Hepatic stellate cell (primary cell): ENCODE measurements around the gene HNF1B.

Experiments used
- DNase-seq: peaks from one replicate; pipeline ENCODE4 v3.0.0; 2011; ENCODE audit warnings: low spot score

Gene HNF1B

DNA sequence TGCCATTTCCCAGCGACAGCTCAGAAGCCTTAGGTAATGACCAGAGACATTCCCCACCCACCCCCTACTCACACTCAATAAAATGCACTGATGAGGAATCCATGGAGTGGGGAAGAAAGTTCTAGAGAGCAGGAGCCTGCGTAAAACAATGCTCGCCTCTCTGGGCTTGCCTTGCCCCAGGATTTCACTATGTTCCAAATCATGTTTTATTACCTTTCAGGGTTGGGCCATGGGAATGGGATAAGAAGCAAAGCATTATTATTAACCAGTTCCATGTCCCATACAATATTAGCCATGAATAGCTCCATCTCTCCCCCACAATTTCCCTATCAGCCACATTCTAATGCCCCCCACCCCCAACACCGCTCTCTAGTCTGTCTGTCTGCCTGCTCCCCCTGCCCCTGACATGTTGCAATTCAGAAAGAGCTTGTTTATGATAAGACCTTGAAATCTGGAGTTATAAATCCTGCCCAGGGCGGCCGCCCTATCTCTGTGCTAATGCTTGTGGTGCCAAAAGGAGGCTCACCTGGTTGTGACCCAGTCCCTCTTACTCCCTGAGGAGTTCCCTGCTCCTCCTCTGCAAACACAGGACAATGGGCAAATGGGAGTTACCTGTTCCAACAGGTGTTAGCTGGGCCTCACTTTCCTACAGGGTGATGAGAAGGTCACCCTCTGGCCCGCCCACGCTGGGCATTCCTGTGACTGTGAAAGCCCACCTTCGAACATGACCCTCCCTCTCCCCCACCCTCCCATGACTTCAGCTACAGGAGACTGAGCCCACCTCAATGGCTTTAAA lies 73.6 kb downstream of the HNF1B start:
- no peak for DNase-seq

DNA sequence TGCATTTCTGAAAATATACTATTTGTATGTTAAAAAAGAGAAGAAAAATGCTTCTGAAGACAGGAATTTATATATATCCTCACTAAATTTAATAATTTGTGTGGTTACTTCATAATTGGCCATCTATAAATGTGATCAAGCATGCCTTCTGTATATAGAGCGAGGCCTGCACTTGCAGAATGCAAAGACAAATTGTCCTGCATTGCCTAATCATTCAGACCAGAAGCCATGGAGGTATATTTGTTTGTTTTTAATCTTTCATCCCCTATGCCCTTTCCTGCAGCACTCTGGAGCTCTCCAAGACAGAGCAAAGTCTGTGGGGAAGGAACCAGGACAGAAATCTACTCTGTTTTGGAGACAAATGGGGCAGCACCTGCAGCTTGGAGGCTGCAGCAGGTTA lies 77.8 kb downstream of the HNF1B start:
- no peak for DNase-seq

DNA sequence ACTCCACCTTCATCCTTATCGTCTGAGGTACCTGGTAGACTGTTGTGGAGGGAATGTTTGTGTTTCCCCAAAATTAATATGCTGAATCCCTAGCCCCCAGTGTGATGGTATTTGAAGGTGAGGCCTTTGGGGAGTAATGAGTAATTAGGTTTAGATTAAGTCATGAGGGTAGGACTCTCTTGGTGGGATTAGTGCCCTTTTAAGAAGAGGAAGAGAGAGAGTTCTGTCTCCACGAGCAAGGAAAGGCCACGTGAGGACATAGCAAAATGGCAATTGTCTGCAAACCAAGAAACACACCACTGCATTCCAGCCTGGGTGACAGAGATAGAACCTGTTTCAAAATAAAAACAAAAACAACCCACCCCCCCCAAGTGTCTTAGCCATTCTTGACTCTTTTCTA lies 80.6 kb downstream of the HNF1B start:
- DNase-seq: no peak

DNA sequence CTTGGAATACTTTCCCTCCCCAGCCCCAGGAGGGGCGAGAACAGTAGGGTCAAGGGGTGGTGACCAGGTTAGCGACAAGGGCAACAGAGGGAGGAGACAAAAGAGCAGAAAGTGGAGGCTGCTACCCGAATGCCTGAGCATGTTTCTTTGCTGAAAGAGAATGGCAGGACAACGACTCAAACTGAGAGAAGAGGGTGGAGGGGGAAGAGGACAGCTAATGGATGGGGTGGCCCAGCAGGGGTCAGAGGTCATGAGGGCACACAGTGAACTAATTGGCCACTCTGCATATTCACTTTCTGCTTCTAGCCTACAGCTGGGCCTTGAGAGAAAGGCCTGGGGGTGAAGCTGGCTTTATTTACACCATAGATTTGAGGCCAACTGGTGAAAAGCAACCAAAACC lies 82.5 kb downstream of the HNF1B start:
- DNase-seq: no peak

DNA sequence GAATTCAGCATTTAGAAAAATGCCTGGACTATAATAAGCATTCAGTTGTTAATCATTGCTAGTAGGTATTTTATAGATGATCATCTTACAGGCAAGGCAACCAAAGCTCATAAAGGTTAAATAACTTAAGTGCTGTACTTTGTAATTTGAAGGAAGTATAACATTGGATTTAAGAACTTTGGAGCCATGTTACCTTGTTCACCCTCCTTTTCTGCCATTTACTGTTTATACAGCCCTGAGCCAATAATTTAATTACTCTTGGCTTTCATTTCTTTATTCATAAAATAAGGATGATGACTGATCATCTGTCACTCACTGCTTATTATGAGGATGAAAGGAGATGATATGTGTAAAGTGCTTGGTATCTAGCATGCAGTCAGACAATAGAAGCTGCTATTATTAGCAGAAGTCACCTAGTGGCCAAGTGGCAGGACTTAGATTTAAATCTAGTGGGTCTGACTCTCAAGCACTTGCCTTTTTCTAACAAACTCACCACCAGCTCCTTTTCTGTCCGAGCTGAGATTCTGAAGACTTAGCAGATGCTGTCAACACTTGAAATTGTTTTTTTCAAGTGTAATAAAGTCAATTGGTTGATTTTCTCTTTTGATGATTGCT lies 83.4 kb downstream of the HNF1B start:
- no peak for DNase-seq

DNA sequence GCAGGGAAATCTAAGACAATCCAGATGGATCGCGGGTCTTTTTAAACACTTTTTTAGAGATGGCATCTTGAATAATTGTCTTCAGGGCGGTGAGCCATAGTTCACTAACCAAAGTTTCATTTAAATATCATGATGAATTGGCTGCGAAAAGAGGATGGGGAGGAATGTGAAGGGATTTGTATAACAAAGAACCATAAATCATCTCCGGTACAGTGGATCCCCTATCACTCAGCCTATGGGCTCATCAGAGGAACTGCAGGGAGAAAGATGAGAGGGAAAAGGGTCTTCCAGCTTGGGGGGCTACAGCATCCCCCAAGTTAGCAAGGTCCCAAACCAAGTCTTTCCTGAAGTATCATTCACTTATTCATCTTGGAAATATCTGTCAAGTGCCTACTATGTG lies 84.9 kb downstream of the HNF1B start:
- no peak for DNase-seq

DNA sequence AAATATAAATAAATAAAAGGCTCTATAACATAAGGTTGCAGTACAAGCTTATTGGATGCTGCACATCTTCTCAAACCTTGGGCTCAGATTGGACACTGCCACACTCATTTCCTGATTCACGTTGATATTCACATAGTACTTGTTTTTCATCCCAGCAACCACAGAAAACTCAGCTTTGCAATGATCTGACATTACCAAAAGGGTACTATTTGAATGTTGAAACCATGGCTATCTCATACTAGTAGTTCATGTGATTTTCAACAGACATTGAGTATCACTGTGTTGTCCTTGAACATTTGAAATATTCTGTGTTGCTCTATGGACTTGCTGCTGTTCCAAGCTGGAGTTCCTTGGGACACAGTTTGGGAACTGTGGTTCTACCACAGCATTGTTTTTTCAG lies 87.7 kb downstream of the HNF1B start:
- DNase-seq: no peak

DNA sequence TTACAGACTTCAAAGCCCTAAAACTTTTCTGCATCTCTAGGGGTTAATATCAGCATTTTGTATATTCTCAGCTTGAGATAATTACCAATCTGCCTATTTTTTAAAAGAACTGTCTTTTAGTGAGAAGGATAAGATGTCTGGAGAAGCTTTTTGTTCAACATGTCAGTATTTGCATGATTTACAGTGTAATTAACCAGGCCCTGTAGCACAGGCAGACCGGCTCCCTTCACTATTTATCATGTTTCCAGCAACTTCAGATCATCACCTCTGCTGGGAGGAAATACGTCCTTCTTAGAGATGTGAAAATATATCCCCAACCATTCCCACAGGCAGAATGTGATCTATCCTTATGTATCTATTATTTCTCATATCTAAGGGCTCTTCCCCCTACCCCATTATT lies 93.0 kb downstream of the HNF1B start:
- no peak for DNase-seq

DNA sequence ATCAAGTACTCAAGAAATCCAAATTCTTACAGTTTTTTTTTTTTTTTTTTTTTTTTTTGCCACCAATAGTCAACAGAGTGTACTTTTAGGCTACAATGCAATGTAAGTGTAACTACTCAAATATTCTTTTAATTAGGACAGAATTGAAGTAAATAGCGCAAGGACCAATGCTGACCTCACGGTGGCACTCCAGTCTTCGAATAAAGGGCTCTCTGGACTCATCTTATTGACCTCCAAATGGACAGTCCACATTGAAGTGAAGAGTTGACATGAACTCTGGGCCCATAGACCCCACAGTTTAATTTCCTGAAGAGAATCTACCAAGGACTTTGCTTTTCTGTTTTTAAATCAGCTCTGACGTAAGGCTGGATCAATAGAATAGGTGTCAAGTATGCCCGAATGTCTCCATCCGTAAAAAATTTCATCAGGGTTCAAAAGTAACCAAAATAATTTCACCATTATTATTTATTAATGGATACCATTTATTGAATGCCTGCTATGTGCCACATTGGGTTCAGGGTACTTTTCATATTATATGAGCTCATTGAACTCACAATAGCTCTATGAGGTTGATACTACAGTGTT lies 94.3 kb downstream of the HNF1B start:
- DNase-seq: peak; percentile 33

DNA sequence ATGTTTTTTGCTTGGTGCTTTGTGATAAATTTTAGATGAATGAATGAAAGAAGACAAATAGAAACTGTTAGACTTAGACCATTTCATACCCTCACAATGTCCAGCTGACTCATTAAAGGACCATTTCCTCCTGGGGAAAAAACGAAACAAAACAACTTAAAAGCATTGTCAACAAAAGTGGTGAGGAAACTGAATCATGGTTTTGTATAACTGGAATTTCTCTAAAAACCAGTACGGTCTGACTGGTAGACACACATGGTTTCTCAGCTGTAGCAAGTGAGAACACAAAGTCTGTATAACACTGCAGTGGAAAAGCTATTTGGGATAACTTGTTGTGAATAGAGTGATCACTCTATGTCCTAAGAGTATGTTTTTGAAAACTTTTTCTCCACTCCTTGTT lies 96.3 kb downstream of the HNF1B start:
- DNase-seq: peak; percentile 37

DNA sequence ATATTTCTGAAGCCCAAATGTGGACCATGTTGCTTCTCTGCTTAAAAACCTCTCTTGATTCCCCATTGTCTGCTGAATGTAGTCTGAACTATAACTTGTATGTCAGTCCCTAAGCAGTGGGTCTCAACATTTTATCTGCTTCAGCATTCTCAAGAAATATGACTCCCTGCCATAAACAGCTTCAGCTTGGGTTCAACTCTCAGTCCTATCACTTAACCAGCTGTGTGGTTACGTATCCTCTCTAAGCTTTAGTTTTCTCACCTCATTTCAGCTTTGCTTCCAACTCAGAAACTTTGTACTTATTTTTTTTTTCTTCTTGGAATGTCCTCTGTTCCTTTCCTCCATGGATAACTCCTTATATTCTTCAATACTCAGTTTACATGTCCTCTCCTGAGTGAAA lies 97.0 kb downstream of the HNF1B start:
- DNase-seq: no peak

DNA sequence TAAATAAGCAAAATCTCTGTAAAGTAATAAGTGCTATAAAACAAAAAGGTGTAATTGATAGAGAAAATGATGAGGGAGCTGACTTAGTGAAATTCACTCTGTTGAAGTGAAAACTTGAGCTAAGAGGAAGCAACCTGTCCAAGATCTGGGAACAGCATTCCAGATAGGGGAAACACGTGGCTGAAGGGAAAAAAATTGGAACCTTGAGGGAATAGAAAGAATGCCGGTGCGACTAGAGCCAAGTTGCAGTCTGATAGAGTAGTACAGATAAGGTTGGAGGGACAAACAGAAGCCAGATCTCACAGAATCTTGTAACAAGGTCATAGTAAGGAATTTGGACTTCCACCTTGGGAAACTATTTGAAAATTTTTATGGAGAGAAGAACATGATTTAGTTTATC lies 101.0 kb downstream of the HNF1B start:
- no peak for DNase-seq

DNA sequence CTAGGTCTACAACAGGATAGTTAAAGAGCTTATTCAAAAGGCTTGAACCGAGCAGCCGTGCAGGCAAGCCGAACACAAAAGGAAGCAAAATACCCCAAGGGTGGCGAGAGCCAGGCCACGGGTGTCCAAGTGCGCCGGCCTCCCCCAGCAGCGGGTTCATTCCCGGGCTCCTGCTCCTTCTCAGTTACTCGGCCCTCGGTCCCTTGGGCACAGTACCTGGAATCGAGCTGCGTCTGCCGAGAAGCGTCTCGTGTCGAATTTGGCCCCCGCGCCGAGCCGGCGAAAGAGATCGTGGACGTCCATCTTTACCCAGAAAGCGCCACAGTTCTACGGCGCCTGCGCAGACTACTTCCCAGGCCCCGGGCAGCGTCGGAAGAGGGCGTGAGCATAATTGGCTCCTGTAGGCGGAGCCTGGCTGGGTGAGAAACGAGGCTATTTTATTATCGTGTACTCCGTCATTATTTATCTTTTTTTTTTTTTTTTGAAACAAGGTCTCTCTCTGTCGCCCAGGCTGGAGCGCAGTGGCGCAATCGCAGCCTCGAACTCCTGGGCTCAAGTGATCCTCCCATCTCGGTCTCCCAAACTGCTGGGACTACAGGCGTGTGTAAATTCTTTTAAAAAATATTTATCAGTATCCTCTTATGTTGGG lies 101.6 kb downstream of the HNF1B start, which contains the start of gene DDX52:
TSS of gene DDX52 (minus strand) at position 329 of the 649 bp plus-strand sequence. CDS start at position 303, 26 bp downstream.
- peak; percentile 93 for DNase-seq

DNA sequence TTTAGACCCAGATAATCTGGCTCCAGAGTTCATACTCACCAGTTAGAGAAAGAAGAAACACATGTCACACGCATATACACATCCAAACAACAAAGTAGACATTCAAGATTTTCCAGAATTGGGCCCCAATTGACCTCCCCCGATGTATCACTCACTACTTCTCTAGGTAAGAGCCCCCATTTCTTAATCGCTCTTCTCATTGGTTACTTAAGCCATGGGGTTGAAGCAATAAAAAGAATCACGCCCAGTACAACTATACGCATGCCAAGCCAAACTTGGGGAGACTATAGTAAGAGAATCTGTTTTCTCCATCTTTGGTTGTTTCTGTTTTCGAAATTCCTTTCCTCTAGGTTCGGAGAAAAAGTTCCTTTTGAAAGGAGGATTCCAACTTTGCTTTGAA lies 102.2 kb downstream of the HNF1B start:
- DNase-seq: peak; percentile 19

DNA sequence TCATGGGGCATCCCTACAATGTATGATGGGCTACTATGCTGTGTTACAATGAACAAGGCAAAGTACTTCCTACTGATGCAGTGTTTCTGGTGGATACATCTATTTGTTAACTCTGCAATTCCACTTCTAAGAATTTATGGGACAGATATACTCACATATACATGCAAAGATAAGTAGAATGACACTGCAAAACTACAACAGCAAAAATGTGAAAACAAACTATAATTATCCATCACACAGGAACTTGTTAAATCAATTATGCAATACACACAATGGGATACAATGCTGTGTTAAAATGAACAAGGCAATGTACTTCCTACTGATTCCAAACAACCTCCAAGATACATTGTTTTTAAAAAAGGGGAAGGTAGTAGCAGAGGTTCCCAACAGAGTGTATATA lies 104.8 kb downstream of the HNF1B start:
- DNase-seq: no peak

DNA sequence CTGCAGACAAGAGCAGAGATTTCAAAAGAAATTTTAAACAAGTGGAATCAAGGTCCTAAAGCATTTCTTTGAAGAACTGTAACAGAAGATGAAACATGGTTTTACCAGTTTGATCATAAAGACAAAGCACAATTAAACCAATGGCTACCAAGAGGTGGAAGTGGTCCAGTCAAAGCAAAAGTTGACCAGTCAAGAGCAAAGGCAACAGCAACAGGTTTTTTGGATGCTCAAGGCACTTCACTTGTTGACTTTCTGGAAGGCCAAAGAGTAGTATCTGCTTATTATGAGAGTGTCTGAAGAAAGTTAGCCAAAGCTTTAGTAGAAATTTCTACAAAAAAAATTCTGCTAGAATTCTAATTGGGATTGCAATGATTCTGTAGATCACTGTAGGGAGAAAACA lies 106.9 kb downstream of the HNF1B start:
- no peak for DNase-seq
